OCI-LY1 (cell line): ENCODE data around the gene CTTNBP2NL.

ENCODE experiments used
- H2AFZ ChIP-seq: fragments of 200-600 bp; sonication (generic), shearing (Covaris generic); 2 replicates; pipeline ENCODE4 v1.6.0; 2014; ENCODE audit warnings: antibody characterized with exemption, mild to moderate bottlenecking, low read length
- H3F3A ChIP-seq: fragments of 200-600 bp; sonication (generic), shearing (Covaris generic); 2 replicates; pipeline ENCODE4 v1.6.0; 2014; ENCODE audit warnings: mild to moderate bottlenecking, antibody characterized with exemption, low read length, moderate library complexity; ENCODE audit not compliant: insufficient read depth
- H3K27ac ChIP-seq: fragments of 200-600 bp; sonication (generic); 2 replicates; pipeline ENCODE4 v1.5.1; 2014; ENCODE audit warnings: low read length, mixed run types, mild to moderate bottlenecking, low read depth; ENCODE audit not compliant: poor library complexity, severe bottlenecking
- H3K27me3 ChIP-seq: fragments of 200-600 bp; sonication (generic); 2 replicates; pipeline ENCODE4 v1.6.0; 2014; ENCODE audit warnings: antibody characterized with exemption, mild to moderate bottlenecking, low read length, moderate library complexity; ENCODE audit not compliant: insufficient read depth
- H3K36me3 ChIP-seq: fragments of 200-600 bp; sonication (generic); 2 replicates; pipeline ENCODE4 v1.6.1; 2014; ENCODE audit warnings: mild to moderate bottlenecking, antibody characterized with exemption, low read length, moderate library complexity, mixed read lengths; ENCODE audit not compliant: insufficient read depth
- H3K4me1 ChIP-seq: fragments of 200-600 bp; sonication (generic); 2 replicates; pipeline ENCODE4 v1.5.1; 2014; ENCODE audit warnings: mild to moderate bottlenecking, low read length, moderate library complexity; ENCODE audit not compliant: insufficient read depth, severe bottlenecking
- H3K4me2 ChIP-seq: fragments of 200-600 bp; sonication (generic), shearing (Covaris generic); 2 replicates; pipeline ENCODE4 v1.6.1; 2014; ENCODE audit warnings: low read length
- H3K4me3 ChIP-seq: fragments of 200-600 bp; sonication (generic); 2 replicates; pipeline ENCODE4 v1.5.1; 2014; ENCODE audit warnings: low read length, low read depth, mild to moderate bottlenecking, mixed read lengths; ENCODE audit not compliant: poor library complexity, severe bottlenecking
- H3K79me2 ChIP-seq: fragments of 200-600 bp; shearing (Covaris generic); 2 replicates; pipeline ENCODE4 v1.6.1; 2016; ENCODE audit warnings: mixed run types, low read length, mixed read lengths; ENCODE audit not compliant: insufficient read depth
- H3K9ac ChIP-seq: fragments of 200-600 bp; sonication (generic), shearing (Covaris generic); 2 replicates; pipeline ENCODE4 v1.6.1; 2014; ENCODE audit warnings: mild to moderate bottlenecking, low read length, mixed read lengths
- H3K9me2 ChIP-seq: fragments of 200-600 bp; sonication (generic), shearing (Covaris generic); 2 replicates; pipeline ENCODE4 v1.6.1; 2014; ENCODE audit warnings: low read depth, mild to moderate bottlenecking, low read length, mixed read lengths
- H3K9me3 ChIP-seq: fragments of 200-600 bp; shearing (Covaris generic); 2 replicates; pipeline ENCODE4 v1.6.1; 2014; ENCODE audit warnings: low read length, mixed read lengths
- H4K20me1 ChIP-seq: fragments of 200-600 bp; sonication (generic), shearing (Covaris generic); 2 replicates; pipeline ENCODE4 v1.6.0; 2016; ENCODE audit warnings: mild to moderate bottlenecking, low read length; ENCODE audit not compliant: insufficient read depth
- EZH2 ChIP-seq: fragments of 200-600 bp; sonication (generic), shearing (Covaris generic); IDR thresholded peaks from 2 replicates; pipeline ENCODE4 v1.8.0; 2017; ENCODE audit warnings: borderline replicate concordance, mixed run types, mild to moderate bottlenecking, antibody characterized with exemption, low read length, moderate library complexity, mixed read lengths
- TF ChIP-seq, protein P1 (sequence below): fragments of 200-600 bp; sonication (generic), shearing (Covaris generic); IDR thresholded peaks from 2 replicates; pipeline ENCODE4 v1.5.1; 2017; ENCODE audit warnings: mild to moderate bottlenecking, antibody characterized with exemption, low read length, moderate library complexity, mixed read lengths

Gene CTTNBP2NL

GRCh38 chr1:112381324-112382076, 14.5 kb upstream of the CTTNBP2NL start:
- TF ChIP-seq EZH2, result no peak
- TF ChIP-seq, protein P1, sequence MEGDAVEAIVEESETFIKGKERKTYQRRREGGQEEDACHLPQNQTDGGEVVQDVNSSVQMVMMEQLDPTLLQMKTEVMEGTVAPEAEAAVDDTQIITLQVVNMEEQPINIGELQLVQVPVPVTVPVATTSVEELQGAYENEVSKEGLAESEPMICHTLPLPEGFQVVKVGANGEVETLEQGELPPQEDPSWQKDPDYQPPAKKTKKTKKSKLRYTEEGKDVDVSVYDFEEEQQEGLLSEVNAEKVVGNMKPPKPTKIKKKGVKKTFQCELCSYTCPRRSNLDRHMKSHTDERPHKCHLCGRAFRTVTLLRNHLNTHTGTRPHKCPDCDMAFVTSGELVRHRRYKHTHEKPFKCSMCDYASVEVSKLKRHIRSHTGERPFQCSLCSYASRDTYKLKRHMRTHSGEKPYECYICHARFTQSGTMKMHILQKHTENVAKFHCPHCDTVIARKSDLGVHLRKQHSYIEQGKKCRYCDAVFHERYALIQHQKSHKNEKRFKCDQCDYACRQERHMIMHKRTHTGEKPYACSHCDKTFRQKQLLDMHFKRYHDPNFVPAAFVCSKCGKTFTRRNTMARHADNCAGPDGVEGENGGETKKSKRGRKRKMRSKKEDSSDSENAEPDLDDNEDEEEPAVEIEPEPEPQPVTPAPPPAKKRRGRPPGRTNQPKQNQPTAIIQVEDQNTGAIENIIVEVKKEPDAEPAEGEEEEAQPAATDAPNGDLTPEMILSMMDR, result no peak
- no peaks in the 10 kb centered on the region for H3K9me2 ChIP-seq
- H4K20me1 ChIP-seq, result no peaks in the 10 kb centered on the region
- H3K4me1 ChIP-seq, result no peaks in the 10 kb centered on the region
- H3K36me3 ChIP-seq, result no peaks in the 10 kb centered on the region
- no peaks in the 10 kb centered on the region for H3K9me3 ChIP-seq
- H3K4me3 ChIP-seq, result no peak overlapping the region
- no peak overlapping the region for H3K4me2 ChIP-seq
- no peaks in the 10 kb centered on the region for H3K27me3 ChIP-seq
- no peaks in the 10 kb centered on the region for H3F3A ChIP-seq
- H3K27ac ChIP-seq, result no peak overlapping the region
- H2AFZ ChIP-seq, result no peak overlapping the region
- no peak overlapping the region for H3K9ac ChIP-seq
- H3K79me2 ChIP-seq, result no peaks in the 10 kb centered on the region

DNA sequence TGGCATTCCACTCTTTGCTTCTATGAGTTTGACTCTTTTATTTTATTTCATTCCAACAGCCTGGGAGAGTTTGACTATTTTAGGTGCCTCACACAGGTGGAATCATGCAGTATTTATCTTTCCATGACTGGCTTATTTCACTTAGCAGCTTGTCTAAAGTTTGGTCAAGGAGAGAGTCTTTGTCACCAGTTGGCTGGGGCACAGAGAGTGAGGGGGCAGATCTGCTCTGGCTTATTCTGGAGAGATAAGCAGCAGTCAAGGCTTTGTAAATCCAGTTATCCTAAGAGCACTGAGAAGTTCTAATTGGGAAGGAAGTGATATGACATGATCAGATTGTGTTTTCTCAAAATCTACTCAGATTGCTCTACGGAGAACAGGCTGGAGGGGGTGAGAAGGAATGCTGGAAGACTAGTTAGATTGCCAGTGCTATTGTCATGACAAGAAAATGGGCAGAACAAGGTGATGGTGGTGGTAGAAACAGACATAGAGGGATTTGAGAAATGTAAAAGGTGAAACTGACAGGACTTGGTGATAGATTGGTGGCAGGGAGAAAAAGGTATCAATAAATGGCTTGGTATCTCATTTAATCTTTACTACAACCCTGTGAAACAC, 12.1 kb upstream of the CTTNBP2NL start:
- Histone ChIP-seq H3K9me2 (no peaks in the 10 kb centered on the region), H3K27ac (no peak overlapping the region), H3K79me2 (no peaks in the 10 kb centered on the region), H3F3A (no peaks in the 10 kb centered on the region), H2AFZ (no peak overlapping the region), H3K4me2 (no peak overlapping the region), H3K9me3 (no peaks in the 10 kb centered on the region), H3K4me3 (no peak overlapping the region), H3K36me3 (no peaks in the 10 kb centered on the region), H3K4me1 (no peaks in the 10 kb centered on the region), H3K9ac (no peak overlapping the region), H3K27me3 (no peaks in the 10 kb centered on the region), H4K20me1 (no peaks in the 10 kb centered on the region)
- TF ChIP-seq EZH2, result no peak
- TF ChIP-seq, protein P1, result no peak

GRCh38 chr1:112386024-112386723, 9.8 kb upstream of the CTTNBP2NL start:
- no peak overlapping the region for H3K4me3 ChIP-seq
- H3K4me1 ChIP-seq, result peaks cover 3% of the 10 kb centered on the region
- no peak overlapping the region for H3K9ac ChIP-seq
- no peaks in the 10 kb centered on the region for H3F3A ChIP-seq
- H3K27me3 ChIP-seq, result no peaks in the 10 kb centered on the region
- H3K79me2 ChIP-seq, result no peaks in the 10 kb centered on the region
- H3K27ac ChIP-seq, result no peak overlapping the region
- TF ChIP-seq, protein P1, result no peak
- no peak for TF ChIP-seq EZH2
- H3K9me3 ChIP-seq, result no peaks in the 10 kb centered on the region
- H3K36me3 ChIP-seq, result no peaks in the 10 kb centered on the region
- no peaks in the 10 kb centered on the region for H3K9me2 ChIP-seq
- no peaks in the 10 kb centered on the region for H4K20me1 ChIP-seq
- H2AFZ ChIP-seq, result no peak overlapping the region
- no peak overlapping the region for H3K4me2 ChIP-seq
